Left ventricle myocardium superior (tissue), 1 donor: Measurements from ENCODE around the gene MMP7. TPM values are rescaled to one million over a fixed set of nuclear protein-coding genes. Genes with fewer than 3 reads are reported as not detected.

ENCODE experiments used
- ATAC-seq: fragments of 200-7000 bp; cut with Tn5 transposase; one replicate; pipeline ENCODE4 v1.9.1; 2020; ENCODE audit warnings: mild to moderate bottlenecking, moderate library complexity
- DNase-seq: peaks from one replicate; pipeline ENCODE4 v3.0.0-alpha.2; 2020
- intact Hi-C: fragments of 100-400 bp; cut with micrococcal nuclease; formaldehyde crosslinking; loops from one replicate; pipeline ENCODE4 v1.11.0; 2022
- total RNA-seq: library from RNA; stranded (reverse); fragmentation: NEBNext Ultra II Directional; extraction: Animal tissue kit (Norgen Biotek cat#: 25700); gene quantifications from one replicate; pipeline ENCODE4 v1.2.1, GENCODE V29; 2021
- donor health status: DM: no; HTN: yes; CAD: no; lungs with severe emphysema.

The MMP7 gene
- total RNA-seq, 1 donor from 2014 or later, result not detected

- intact Hi-C loops, result no loop called here
Observed at GRCh38 chr11:102499931-102500330, 30.6 kb downstream of the MMP7 start.

GRCh38 chr11:102499151-102499550, 31.4 kb downstream of the MMP7 start:
- ATAC-seq, result no peak
- intact Hi-C loops, result no loop called here
- DNase-seq, result no peak

More at GRCh38 chr11:102499931-102500330, 30.6 kb downstream of the MMP7 start:
- ATAC-seq (no peak), DNase-seq (no peak)

- ATAC-seq (no peak), DNase-seq (no peak)
- intact Hi-C loops, result no loop called here
Observed at GRCh38 chr11:102497061-102497460, 33.5 kb downstream of the MMP7 start.

GRCh38 chr11:102495161-102496042, 35.1 kb downstream of the MMP7 start:
- intact Hi-C loops, result loop anchor here (2.0 kb wide), 1 partner anchor 155 kb away; no protein-coding TSS in a partner anchor
- ATAC-seq, result peak; percentile 79

GRCh38 chr11:102494216-102494615, 36.3 kb downstream of the MMP7 start:
- no peak for DNase-seq
- intact Hi-C loops, result loop anchor here (2.0 kb wide), 1 partner anchor 153 kb away; no protein-coding TSS in a partner anchor

More at GRCh38 chr11:102495161-102496042, 35.1 kb downstream of the MMP7 start:
- no peak for DNase-seq

GRCh38 chr11:102493524-102493923, 37.0 kb downstream of the MMP7 start:
- ATAC-seq (no peak), DNase-seq (no peak)
- intact Hi-C loops, result no loop called here

More at GRCh38 chr11:102494216-102494615, 36.3 kb downstream of the MMP7 start:
- ATAC-seq, result no peak

GRCh38 chr11:102491969-102492368, 38.6 kb downstream of the MMP7 start:
- ATAC-seq (no peak), DNase-seq (no peak)
- intact Hi-C loops, result no loop called here

GRCh38 chr11:102489186-102490145, 41.1 kb downstream of the MMP7 start:
- intact Hi-C loops, result no loop called here
- DNase-seq (no peak), ATAC-seq (no peak)

- no peak for DNase-seq
- intact Hi-C loops, result no loop called here
- ATAC-seq, result no peak
Observed at GRCh38 chr11:102488208-102488607, 42.3 kb downstream of the MMP7 start.

GRCh38 chr11:102487214-102487613, 43.3 kb downstream of the MMP7 start:
- intact Hi-C loops, result no loop called here
- ATAC-seq (no peak), DNase-seq (no peak)

- DNase-seq, result no peak
- no peak for ATAC-seq
- intact Hi-C loops, result no loop called here
Observed at GRCh38 chr11:102486584-102486983, 44.0 kb downstream of the MMP7 start.

GRCh38 chr11:102485095-102485722, 45.3 kb downstream of the MMP7 start:
- intact Hi-C loops, result no loop called here
- DNase-seq, result no peak
- ATAC-seq, result no peak

GRCh38 chr11:102482433-102482832, 48.1 kb downstream of the MMP7 start:
- no peak for ATAC-seq
- DNase-seq, result no peak
- intact Hi-C loops, result no loop called here

- intact Hi-C loops, result no loop called here
- DNase-seq (no peak), ATAC-seq (no peak)
Observed at GRCh38 chr11:102479733-102480132, 50.8 kb downstream of the MMP7 start.

GRCh38 chr11:102478673-102479299, 51.8 kb downstream of the MMP7 start:
- no peak for ATAC-seq
- intact Hi-C loops, result no loop called here
- DNase-seq, result no peak

GRCh38 chr11:102476812-102477211, 53.7 kb downstream of the MMP7 start:
- intact Hi-C loops, result no loop called here
- ATAC-seq (peak; percentile 93), DNase-seq (peak; percentile 57)

- ATAC-seq (no peak), DNase-seq (no peak)
- intact Hi-C loops, result no loop called here
Observed at GRCh38 chr11:102476069-102476468, 54.5 kb downstream of the MMP7 start.

GRCh38 chr11:102473543-102473942, 57.0 kb downstream of the MMP7 start:
- intact Hi-C loops, result no loop called here
- no peak for ATAC-seq
- no peak for DNase-seq

GRCh38 chr11:102472127-102472526, 58.4 kb downstream of the MMP7 start:
- ATAC-seq (no peak), DNase-seq (no peak)
- intact Hi-C loops, result no loop called here
